SU-DHL-6 (cell line): ENCODE data around the gene GRIN3B.

Source experiments
- H2AFZ ChIP-seq: fragments of 200-600 bp; sonication (generic); 2 replicates; pipeline ENCODE4 v1.6.1; 2014; ENCODE audit warnings: low read depth, mild to moderate bottlenecking, moderate library complexity, mixed read lengths, antibody characterized with exemption, low read length; ENCODE audit not compliant: severe bottlenecking
- H3F3A ChIP-seq: fragments of 200-600 bp; shearing (Covaris generic); 2 replicates; pipeline ENCODE4 v1.6.0; 2016; ENCODE audit warnings: antibody characterized with exemption, mild to moderate bottlenecking; ENCODE audit not compliant: insufficient read depth
- H3K27ac ChIP-seq: fragments of 200-600 bp; sonication (generic); 2 replicates; pipeline ENCODE4 v1.5.1; 2016; ENCODE audit warnings: low read depth, mild to moderate bottlenecking, low read length, moderate library complexity, mixed read lengths
- H3K27me3 ChIP-seq: fragments of 200-600 bp; sonication (generic), shearing (Covaris generic); 2 replicates; pipeline ENCODE4 v1.6.0; 2014; ENCODE audit warnings: mild to moderate bottlenecking, low read length
- H3K36me3 ChIP-seq: fragments of 200-600 bp; sonication (generic); 2 replicates; pipeline ENCODE4 v1.6.1; 2014; ENCODE audit warnings: mild to moderate bottlenecking, low read length, mixed read lengths
- H3K4me2 ChIP-seq: fragments of 300-600, 200-600 bp; shearing (Covaris generic), sonication (generic); 2 replicates; pipeline ENCODE4 v1.6.0; 2014; ENCODE audit warnings: low read length, low read depth, mild to moderate bottlenecking; ENCODE audit not compliant: poor library complexity, severe bottlenecking
- H3K4me3 ChIP-seq: fragments of 200-600 bp; sonication (generic); 2 replicates; pipeline ENCODE4 v1.5.1; 2014; ENCODE audit warnings: antibody characterized with exemption, low read length, mild to moderate bottlenecking, mixed read lengths; ENCODE audit not compliant: insufficient read depth, poor library complexity, severe bottlenecking
- H3K79me2 ChIP-seq: fragments of 200-600 bp; sonication (generic); 2 replicates; pipeline ENCODE4 v1.6.1; 2014; ENCODE audit warnings: mild to moderate bottlenecking, low read length, moderate library complexity; ENCODE audit not compliant: insufficient read depth
- H3K9ac ChIP-seq: fragments of 200-600 bp; sonication (generic); 2 replicates; pipeline ENCODE4 v1.7.0; 2014; ENCODE audit warnings: mild to moderate bottlenecking, low read length
- H3K9me2 ChIP-seq: fragments of 200-600 bp; sonication (generic); replicated peaks from 2 replicates; pipeline ENCODE4 v1.6.1; 2014; ENCODE audit warnings: low read length; ENCODE audit not compliant: insufficient read depth
- H3K9me3 ChIP-seq: fragments of 200-600 bp; sonication (generic); 2 replicates; pipeline ENCODE4 v1.6.1; 2014; ENCODE audit warnings: low read length, mixed read lengths; ENCODE audit not compliant: insufficient read depth
- H4K20me1 ChIP-seq: fragments of 200-600 bp; sonication (generic); 2 replicates; pipeline ENCODE4 v1.6.1; 2014; ENCODE audit warnings: low read depth, mild to moderate bottlenecking, antibody characterized with exemption, low read length, moderate library complexity, mixed read lengths
- EZH2phosphoT487 ChIP-seq: fragments of 200-600 bp; sonication (generic), shearing (Covaris generic); conservative IDR thresholded peaks from 2 replicates; pipeline ENCODE4 v1.6.1; 2018; ENCODE audit warnings: mild to moderate bottlenecking, antibody characterized with exemption, low read length, moderate library complexity, mixed read lengths
- TF ChIP-seq, protein P1 (sequence below): fragments of 200-600 bp; sonication (generic); IDR thresholded peaks from one replicate; pipeline ENCODE4 v1.5.1; 2017; ENCODE audit warnings: antibody characterized with exemption, mild to moderate bottlenecking, low read length, moderate library complexity; ENCODE audit not compliant: insufficient read depth, poor library complexity, severe bottlenecking

The GRIN3B gene

DNA sequence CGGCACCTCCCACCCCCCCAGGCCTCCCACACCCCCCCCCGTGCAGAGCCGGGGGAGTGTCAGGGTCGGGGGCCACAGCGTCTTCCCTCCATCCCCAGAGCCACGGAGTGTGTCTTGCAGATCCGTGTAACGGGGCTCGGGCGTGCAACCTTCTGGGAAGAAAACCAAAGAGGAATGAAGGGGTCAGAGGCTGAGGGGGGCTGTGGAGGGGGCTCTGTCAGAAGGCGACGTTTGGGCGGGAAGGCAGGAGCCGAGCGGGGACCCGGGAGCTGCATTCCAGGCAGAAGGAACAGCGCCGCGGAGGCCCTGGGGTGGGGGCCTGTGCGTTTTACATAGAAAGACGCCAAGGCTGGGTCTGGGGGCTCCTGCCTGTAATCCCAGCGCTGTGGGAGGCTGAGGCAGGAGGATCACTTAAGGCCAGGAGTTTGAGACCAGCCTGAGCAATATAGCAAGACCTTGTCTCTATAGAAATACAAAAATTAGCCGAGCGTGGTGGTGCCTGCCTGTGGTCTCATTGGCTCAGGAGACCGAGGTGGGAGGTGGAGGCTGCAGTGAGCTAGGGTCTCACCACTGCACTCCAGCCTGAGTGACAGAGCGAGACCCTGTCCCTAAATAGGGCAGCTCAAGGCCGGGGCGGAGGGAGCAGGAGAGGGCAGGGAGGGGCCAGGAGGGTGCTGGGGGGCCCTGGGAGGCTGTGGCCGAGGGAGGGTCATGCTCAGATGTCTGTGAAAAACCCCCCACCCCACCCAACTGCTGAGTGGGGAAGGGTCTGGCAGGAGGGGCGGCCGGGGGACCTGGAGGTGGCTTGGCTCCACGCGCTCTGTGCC, 46.6 kb upstream of the GRIN3B start:
- no peak overlapping the region for H3K9ac ChIP-seq
- no peaks in the 10 kb centered on the region for H3K36me3 ChIP-seq
- no peak overlapping the region for H3K27ac ChIP-seq
- H2AFZ ChIP-seq: no peak overlapping the region
- no peaks in the 10 kb centered on the region for H3K9me3 ChIP-seq
- H3K79me2 ChIP-seq: no peaks in the 10 kb centered on the region
- no peaks in the 10 kb centered on the region for H3K9me2 ChIP-seq
- H3K4me3 ChIP-seq: no peak overlapping the region
- no peak for TF ChIP-seq EZH2phosphoT487
- H4K20me1 ChIP-seq: no peaks in the 10 kb centered on the region
- H3K27me3 ChIP-seq: no peaks in the 10 kb centered on the region
- H3K4me2 ChIP-seq: no peak overlapping the region
- H3F3A ChIP-seq: no peaks in the 10 kb centered on the region

DNA sequence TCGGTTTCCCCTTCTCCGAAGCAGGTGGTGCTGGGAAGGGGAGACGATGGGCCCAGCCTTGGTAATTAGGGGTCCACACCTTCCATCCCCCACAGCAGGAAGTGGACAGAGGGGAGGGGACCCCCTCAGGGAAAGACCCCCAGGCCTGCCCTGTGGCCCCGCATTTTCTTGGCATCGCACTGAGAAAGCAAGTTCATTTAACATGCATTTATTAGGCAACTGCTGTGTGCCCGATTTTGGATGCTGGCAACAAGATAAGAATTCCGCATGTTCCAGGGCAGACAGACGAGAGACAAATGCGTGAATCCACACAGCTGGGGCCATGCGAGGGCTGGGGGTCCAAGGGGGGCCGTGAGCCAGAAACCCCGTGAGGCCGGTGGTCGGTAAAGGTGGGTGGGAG, 45.9 kb upstream of the GRIN3B start:
- no peaks in the 10 kb centered on the region for H3K79me2 ChIP-seq
- H3K4me2 ChIP-seq: no peak overlapping the region
- no peaks in the 10 kb centered on the region for H3K9me2 ChIP-seq
- no peaks in the 10 kb centered on the region for H4K20me1 ChIP-seq
- no peak overlapping the region for H3K4me3 ChIP-seq
- H2AFZ ChIP-seq: no peak overlapping the region
- no peak overlapping the region for H3K27ac ChIP-seq
- H3K36me3 ChIP-seq: no peaks in the 10 kb centered on the region
- no peak overlapping the region for H3K9ac ChIP-seq
- TF ChIP-seq, protein P1, sequence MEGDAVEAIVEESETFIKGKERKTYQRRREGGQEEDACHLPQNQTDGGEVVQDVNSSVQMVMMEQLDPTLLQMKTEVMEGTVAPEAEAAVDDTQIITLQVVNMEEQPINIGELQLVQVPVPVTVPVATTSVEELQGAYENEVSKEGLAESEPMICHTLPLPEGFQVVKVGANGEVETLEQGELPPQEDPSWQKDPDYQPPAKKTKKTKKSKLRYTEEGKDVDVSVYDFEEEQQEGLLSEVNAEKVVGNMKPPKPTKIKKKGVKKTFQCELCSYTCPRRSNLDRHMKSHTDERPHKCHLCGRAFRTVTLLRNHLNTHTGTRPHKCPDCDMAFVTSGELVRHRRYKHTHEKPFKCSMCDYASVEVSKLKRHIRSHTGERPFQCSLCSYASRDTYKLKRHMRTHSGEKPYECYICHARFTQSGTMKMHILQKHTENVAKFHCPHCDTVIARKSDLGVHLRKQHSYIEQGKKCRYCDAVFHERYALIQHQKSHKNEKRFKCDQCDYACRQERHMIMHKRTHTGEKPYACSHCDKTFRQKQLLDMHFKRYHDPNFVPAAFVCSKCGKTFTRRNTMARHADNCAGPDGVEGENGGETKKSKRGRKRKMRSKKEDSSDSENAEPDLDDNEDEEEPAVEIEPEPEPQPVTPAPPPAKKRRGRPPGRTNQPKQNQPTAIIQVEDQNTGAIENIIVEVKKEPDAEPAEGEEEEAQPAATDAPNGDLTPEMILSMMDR: no peak
- no peak for TF ChIP-seq EZH2phosphoT487
- no peaks in the 10 kb centered on the region for H3K9me3 ChIP-seq
- no peaks in the 10 kb centered on the region for H3F3A ChIP-seq
- no peaks in the 10 kb centered on the region for H3K27me3 ChIP-seq

DNA sequence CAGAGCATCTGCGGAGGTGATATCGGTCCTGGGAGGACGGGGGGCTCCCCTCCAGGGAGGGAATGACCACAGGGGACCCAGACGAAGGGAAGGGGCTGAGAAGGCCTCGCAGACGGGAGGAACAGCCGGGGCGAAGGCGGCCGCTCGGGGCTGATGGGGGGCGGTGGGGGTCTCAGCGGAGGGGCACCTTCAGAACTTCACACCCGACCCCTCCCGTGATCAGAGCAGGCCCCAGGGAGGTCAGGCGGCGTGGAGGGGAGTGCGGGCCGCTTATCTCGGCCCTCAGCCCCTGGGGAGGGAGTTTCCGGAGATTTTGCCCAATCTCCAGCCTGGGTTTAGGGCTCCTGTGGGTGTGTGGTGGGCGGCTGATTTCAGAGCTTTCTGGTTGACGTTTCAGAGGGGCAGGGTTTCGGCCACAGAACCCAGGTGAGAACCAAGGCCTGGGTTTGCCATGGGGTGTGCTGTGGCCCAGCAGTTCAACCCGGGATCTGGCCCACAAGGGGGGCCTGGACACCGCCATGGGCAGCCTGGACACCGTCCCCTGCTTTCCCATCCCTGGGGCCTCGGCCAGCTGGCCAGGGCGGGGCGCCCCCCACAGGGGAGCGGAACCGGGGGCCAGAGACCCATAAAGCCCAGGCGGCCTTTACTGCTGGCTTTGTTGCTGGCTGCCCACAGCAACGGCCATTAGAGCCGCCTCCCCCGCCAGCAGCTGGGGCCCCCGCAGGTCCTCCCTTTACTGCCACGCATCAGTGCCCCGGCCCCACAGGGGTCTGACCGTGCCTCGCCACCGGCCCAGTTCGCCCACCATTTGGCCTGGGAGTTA, 45.3 kb upstream of the GRIN3B start:
- H4K20me1 ChIP-seq: no peaks in the 10 kb centered on the region
- H3K79me2 ChIP-seq: no peaks in the 10 kb centered on the region
- H3K36me3 ChIP-seq: no peaks in the 10 kb centered on the region
- no peak overlapping the region for H2AFZ ChIP-seq
- H3K9me2 ChIP-seq: no peaks in the 10 kb centered on the region
- no peaks in the 10 kb centered on the region for H3F3A ChIP-seq
- H3K9ac ChIP-seq: no peak overlapping the region
- H3K27me3 ChIP-seq: no peaks in the 10 kb centered on the region
- TF ChIP-seq, protein P1: no peak
- no peak for TF ChIP-seq EZH2phosphoT487
- H3K9me3 ChIP-seq: no peaks in the 10 kb centered on the region
- no peak overlapping the region for H3K4me3 ChIP-seq
- no peak overlapping the region for H3K27ac ChIP-seq
- no peak overlapping the region for H3K4me2 ChIP-seq
